ENCODE results near the gene ANKRD39. TPM values are rescaled to one million over a fixed set of nuclear protein-coding genes. Genes with fewer than 3 reads are reported as not detected.

ANKRD39 gene
- total RNA-seq, 6 experiments from 2014 or later: 6.0 to 16.3 (median 9.7) TPM

GRCh38 chr2:96888072-96889011 lies 30.5 kb upstream of the ANKRD39 start:
- H3K27ac ChIP-seq: no peak overlapping the region
- no peaks in the 10 kb centered on the region for H3K4me1 ChIP-seq
- no peak for DNase-seq

GRCh38 chr2:96887493-96888012 lies 29.7 kb upstream of the ANKRD39 start:
- intact Hi-C loops (cut with DNase I): no loop called here
- no peaks in the 10 kb centered on the region for H3K9me3 ChIP-seq
- H3K27ac ChIP-seq: no peak overlapping the region
- H3K36me3 ChIP-seq: no peaks in the 10 kb centered on the region
- TF ChIP-seq POLR2A (IDR thresholded peaks at IDR 0.05): no peak
- TF ChIP-seq, protein P1, sequence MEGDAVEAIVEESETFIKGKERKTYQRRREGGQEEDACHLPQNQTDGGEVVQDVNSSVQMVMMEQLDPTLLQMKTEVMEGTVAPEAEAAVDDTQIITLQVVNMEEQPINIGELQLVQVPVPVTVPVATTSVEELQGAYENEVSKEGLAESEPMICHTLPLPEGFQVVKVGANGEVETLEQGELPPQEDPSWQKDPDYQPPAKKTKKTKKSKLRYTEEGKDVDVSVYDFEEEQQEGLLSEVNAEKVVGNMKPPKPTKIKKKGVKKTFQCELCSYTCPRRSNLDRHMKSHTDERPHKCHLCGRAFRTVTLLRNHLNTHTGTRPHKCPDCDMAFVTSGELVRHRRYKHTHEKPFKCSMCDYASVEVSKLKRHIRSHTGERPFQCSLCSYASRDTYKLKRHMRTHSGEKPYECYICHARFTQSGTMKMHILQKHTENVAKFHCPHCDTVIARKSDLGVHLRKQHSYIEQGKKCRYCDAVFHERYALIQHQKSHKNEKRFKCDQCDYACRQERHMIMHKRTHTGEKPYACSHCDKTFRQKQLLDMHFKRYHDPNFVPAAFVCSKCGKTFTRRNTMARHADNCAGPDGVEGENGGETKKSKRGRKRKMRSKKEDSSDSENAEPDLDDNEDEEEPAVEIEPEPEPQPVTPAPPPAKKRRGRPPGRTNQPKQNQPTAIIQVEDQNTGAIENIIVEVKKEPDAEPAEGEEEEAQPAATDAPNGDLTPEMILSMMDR (IDR thresholded peaks at IDR 0.05): no peak
- no peak overlapping the region for H3K4me3 ChIP-seq
- H3K27me3 ChIP-seq: no peaks in the 10 kb centered on the region
- no peaks in the 10 kb centered on the region for H3K4me1 ChIP-seq
- 76% methylated on average over 11 of the region's 18 CpGs for WGBS (ENCODE audit: insufficient coverage, low coverage, low lambda C conversion rate, missing lambda C conversion rate)
- ATAC-seq: no peak
- DNase-seq: no peak

More at GRCh38 chr2:96888072-96889011, 30.5 kb upstream of the ANKRD39 start:
- Histone ChIP-seq H3K27me3 (no peaks in the 10 kb centered on the region), H3K4me3 (no peak overlapping the region), H3K36me3 (no peaks in the 10 kb centered on the region), H3K9me3 (no peaks in the 10 kb centered on the region)
- 51% methylated on average over 4 of the region's 12 CpGs for WGBS (ENCODE audit: insufficient coverage, low coverage, low lambda C conversion rate, missing lambda C conversion rate)
- TF ChIP-seq POLR2A (IDR thresholded peaks at IDR 0.05): no peak
- TF ChIP-seq, protein P1 (IDR thresholded peaks at IDR 0.05): no peak
- intact Hi-C loops (cut with DNase I): no loop called here
- ATAC-seq: peak in 2 of 4 donors; percentile 24 to 33

DNA sequence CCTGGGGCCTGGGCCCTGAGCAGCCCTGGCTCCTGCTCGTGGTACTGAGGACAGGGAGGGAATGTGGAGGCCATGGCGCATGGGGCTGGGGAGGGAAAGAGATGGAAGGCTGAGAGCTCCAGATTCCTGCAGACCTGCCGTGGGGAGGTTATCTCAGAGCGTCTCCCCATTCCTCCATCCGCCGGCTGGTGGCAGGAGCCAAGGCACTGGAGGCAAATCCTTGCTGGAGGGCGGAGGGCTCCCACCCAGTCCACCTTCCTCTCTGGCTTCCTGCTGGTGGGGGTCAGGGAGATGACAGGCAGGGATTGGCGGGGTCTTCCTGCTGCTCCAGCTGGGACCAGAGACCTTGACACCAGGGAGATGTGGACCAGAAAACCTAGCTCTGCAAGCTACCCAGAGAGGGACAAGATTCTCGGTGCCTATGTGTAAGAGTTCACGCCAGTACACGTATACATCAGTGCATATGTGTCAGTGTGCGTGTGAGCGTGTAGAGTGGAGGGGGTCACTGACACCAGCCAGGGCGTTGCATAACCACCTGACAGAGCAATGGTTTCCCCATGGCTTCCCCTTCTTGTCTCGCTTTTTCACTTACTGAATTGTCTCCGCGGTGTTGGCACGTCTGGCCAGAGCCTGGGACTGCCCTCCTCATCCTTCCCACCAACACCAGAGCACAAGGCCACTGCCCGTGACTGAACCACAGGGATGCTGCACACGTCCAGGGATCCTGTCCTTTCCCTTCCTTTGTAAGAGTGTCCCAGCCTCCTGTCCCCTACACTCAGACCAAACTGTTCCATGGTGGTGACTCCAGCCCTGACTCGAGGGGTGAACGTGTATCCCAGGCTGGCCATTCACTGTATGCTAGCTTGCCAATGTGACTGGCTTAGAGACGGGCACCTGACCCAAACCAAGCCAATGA lies 27.9 kb upstream of the ANKRD39 start:
- intact Hi-C loops (cut with DNase I): no loop called here
- DNase-seq: no peak
- Histone ChIP-seq H3K27ac (no peak overlapping the region), H3K4me1 (no peaks in the 10 kb centered on the region), H3K27me3 (no peaks in the 10 kb centered on the region), H3K9me3 (no peaks in the 10 kb centered on the region), H3K36me3 (no peaks in the 10 kb centered on the region), H3K4me3 (no peak overlapping the region)
- peak in 2 of 4 donors; percentile 5 to 42 for ATAC-seq
- 60% methylated on average over 2 of the region's 23 CpGs for WGBS (ENCODE audit: insufficient coverage, low coverage, low lambda C conversion rate, missing lambda C conversion rate)
- TF ChIP-seq, protein P1 (IDR thresholded peaks at IDR 0.05): no peak
- TF ChIP-seq POLR2A (IDR thresholded peaks at IDR 0.05): no peak

GRCh38 chr2:96884299-96885094 lies 26.7 kb upstream of the ANKRD39 start:
- Histone ChIP-seq H3K4me3 (no peak overlapping the region), H3K9me3 (no peaks in the 10 kb centered on the region), H3K4me1 (no peaks in the 10 kb centered on the region), H3K27me3 (no peaks in the 10 kb centered on the region), H3K36me3 (no peaks in the 10 kb centered on the region), H3K27ac (no peak overlapping the region)
- WGBS (ENCODE audit: insufficient coverage, low coverage, low lambda C conversion rate, missing lambda C conversion rate): 63% methylated on average over 5 of the region's 19 CpGs
- DNase-seq (no peak), ATAC-seq (peak; percentile 38 to 56 (median 47))
- TF ChIP-seq, protein P1 (IDR thresholded peaks at IDR 0.05): no peak
- no peak for TF ChIP-seq POLR2A (IDR thresholded peaks at IDR 0.05)
- intact Hi-C loops (cut with DNase I): no loop called here

Data from right lobe of liver (tissue), 6 donors.